CD4-positive, alpha-beta T cell treated with Interleukin-1 beta for 1 hour (primary cell): Measurements from ENCODE around the gene PPP1R14C.
"Not testable (repeated sequence)": the region's sequence is repeated elsewhere in the genome, so short reads cannot be mapped to it uniquely, and the experiment has no call there.

Experiments used
- DNase-seq, 2 donors: peaks; one replicate each; pipeline ENCODE4 v3.0.0-alpha.2; 2020 to 2022

Gene PPP1R14C

GRCh38 chr6:150227281-150227680 is 84.4 kb downstream of the PPP1R14C start:
- no peak for DNase-seq

GRCh38 chr6:150228072-150228733 is 85.4 kb downstream of the PPP1R14C start:
- DNase-seq: no peak

- DNase-seq: no peak
Measured at GRCh38 chr6:150229436-150230163, 86.8 kb downstream of the PPP1R14C start.

GRCh38 chr6:150230164-150230561 is 87.3 kb downstream of the PPP1R14C start:
- DNase-seq: no peak

GRCh38 chr6:150230832-150231524 is 88.1 kb downstream of the PPP1R14C start:
- DNase-seq: no peak

GRCh38 chr6:150231525-150231850 is 88.6 kb downstream of the PPP1R14C start:
- no peak for DNase-seq

- DNase-seq: no peak
Measured at GRCh38 chr6:150233843-150234269, 91.0 kb downstream of the PPP1R14C start.

GRCh38 chr6:150235218-150235617 is 92.4 kb downstream of the PPP1R14C start:
- peak in 1 of 2 donors; percentile 5 for DNase-seq

- DNase-seq: no peak
Measured at GRCh38 chr6:150236114-150236513, 93.3 kb downstream of the PPP1R14C start.

- no peak for DNase-seq
Measured at GRCh38 chr6:150236544-150236943, 93.7 kb downstream of the PPP1R14C start.

- DNase-seq: no peak
Measured at GRCh38 chr6:150237626-150238025, 94.8 kb downstream of the PPP1R14C start.

- no peak for DNase-seq
Measured at GRCh38 chr6:150238336-150238741, 95.5 kb downstream of the PPP1R14C start.

GRCh38 chr6:150238846-150239407 is 96.1 kb downstream of the PPP1R14C start:
- DNase-seq: no peak

- not testable (repeated sequence) for DNase-seq
Measured at GRCh38 chr6:150241756-150242155, 98.9 kb downstream of the PPP1R14C start.

- DNase-seq: no peak
Measured at GRCh38 chr6:150243620-150244314, 100.9 kb downstream of the PPP1R14C start.

- DNase-seq: no peak
Measured at GRCh38 chr6:150245148-150245935, 102.5 kb downstream of the PPP1R14C start.

- no peak for DNase-seq
Measured at GRCh38 chr6:150247803-150248202, 105.0 kb downstream of the PPP1R14C start.

GRCh38 chr6:150248300-150248699 is 105.5 kb downstream of the PPP1R14C start:
- no peak for DNase-seq

- no peak for DNase-seq
Measured at GRCh38 chr6:150249261-150249660, 106.4 kb downstream of the PPP1R14C start.

- DNase-seq: no peak
Measured at GRCh38 chr6:150250826-150251225, 108.0 kb downstream of the PPP1R14C start.

- DNase-seq: no peak
Measured at GRCh38 chr6:150251566-150252186, 108.8 kb downstream of the PPP1R14C start.
